GM23338 (cell line): ENCODE results near the gene C6orf136. TPM values are rescaled to one million over a fixed set of nuclear protein-coding genes. Genes with fewer than 3 reads are reported as not detected.

Source experiments
- ATAC-seq: fragments of 200-7000 bp; cut with Tn5 transposase; 3 replicates; pipeline ENCODE4 v1.9.1; 2020
- DNase-seq: peaks from one replicate; pipeline ENCODE4 v3.0.0-alpha.2; 2015; ENCODE audit warnings: low spot score
- H2AFZ ChIP-seq: fragments of 200-600 bp; sonication (generic); 2 replicates; pipeline ENCODE4 v1.8.0; 2016; ENCODE audit warnings: antibody characterized with exemption, mild to moderate bottlenecking, moderate library complexity
- H3F3A ChIP-seq: fragments of 200-600 bp; sonication (generic); replicated peaks from 2 replicates; pipeline ENCODE4 v1.8.0; 2017; ENCODE audit warnings: antibody characterized with exemption, mixed run types, low read depth
- H3K27ac ChIP-seq: fragments of 200-600 bp; sonication (generic); 2 replicates; pipeline ENCODE4 v1.6.1; 2016; ENCODE audit warnings: low read depth
- H3K27me3 ChIP-seq: fragments of 200-600 bp; sonication (generic); 2 replicates; pipeline ENCODE4 v1.8.0; 2016; ENCODE audit warnings: mild to moderate bottlenecking, mixed run types, moderate library complexity; ENCODE audit not compliant: insufficient read depth
- H3K36me3 ChIP-seq: fragments of 200-600 bp; sonication (generic); 2 replicates; pipeline ENCODE4 v1.8.0; 2016; ENCODE audit warnings: mild to moderate bottlenecking; ENCODE audit not compliant: insufficient read depth
- H3K4me1 ChIP-seq: fragments of 200-600 bp; sonication (generic); 2 replicates; pipeline ENCODE4 v1.8.0; 2016; ENCODE audit warnings: mild to moderate bottlenecking, moderate library complexity; ENCODE audit not compliant: insufficient read depth
- H3K4me2 ChIP-seq: fragments of 200-600 bp; sonication (generic); 2 replicates; pipeline ENCODE4 v1.7.1; 2017; ENCODE audit warnings: mixed run types
- H3K4me3 ChIP-seq: fragments of 200-600 bp; sonication (generic); 2 replicates; pipeline ENCODE4 v1.6.1; 2016; ENCODE audit warnings: mixed run types
- H3K79me2 ChIP-seq: fragments of 200-600 bp; sonication (generic); replicated peaks from 2 replicates; pipeline ENCODE4 v1.8.0; 2017; ENCODE audit warnings: mild to moderate bottlenecking; ENCODE audit not compliant: insufficient read depth
- H3K9me2 ChIP-seq: fragments of 200-600 bp; sonication (generic); 2 replicates; pipeline ENCODE4 v1.8.0; 2017; ENCODE audit not compliant: insufficient read depth
- H4K20me1 ChIP-seq: fragments of 200-600 bp; sonication (generic); replicated peaks from 2 replicates; pipeline ENCODE4 v1.8.0; 2017; ENCODE audit warnings: mild to moderate bottlenecking; ENCODE audit not compliant: insufficient read depth
- H3K27ac Mint-ChIP-seq: 2 replicates; pipeline ENCODE4 v1.8.0; 2020; ENCODE audit warnings: inconsistent platforms, mild to moderate bottlenecking, moderate library complexity, mixed read lengths
- H3K27me3 Mint-ChIP-seq: 3 replicates; pipeline ENCODE4 v1.8.0; 2022; ENCODE audit warnings: low read depth, mild to moderate bottlenecking, moderate library complexity, mixed read lengths, inconsistent platforms; ENCODE audit not compliant: insufficient read depth, poor library complexity
- H3K36me3 Mint-ChIP-seq: 3 replicates; pipeline ENCODE4 v1.8.0; 2021; ENCODE audit warnings: low read depth, mild to moderate bottlenecking, inconsistent platforms, moderate library complexity, mixed read lengths
- H3K4me1 Mint-ChIP-seq: 3 replicates; pipeline ENCODE4 v1.8.0; 2020; ENCODE audit warnings: mild to moderate bottlenecking, inconsistent platforms, mixed read lengths
- H3K4me3 Mint-ChIP-seq: 3 replicates; pipeline ENCODE4 v1.8.0; 2021; ENCODE audit warnings: moderate library complexity, mild to moderate bottlenecking, inconsistent platforms, mixed read lengths
- H3K9me3 Mint-ChIP-seq: 3 replicates; pipeline ENCODE4 v1.8.0; 2020; ENCODE audit warnings: moderate library complexity, mild to moderate bottlenecking, inconsistent platforms, mixed read lengths
- CREB1 ChIP-seq: fragments of 250-450 bp; sonication (Bioruptor Pico); IDR thresholded peaks from 2 replicates; pipeline ENCODE4 v1.5.0; 2020; ENCODE audit warnings: low read depth, mild to moderate bottlenecking, moderate library complexity
- EZH2 ChIP-seq: fragments of 200-600 bp; sonication (generic); IDR thresholded peaks from one replicate; pipeline ENCODE4 v1.8.0; 2017; ENCODE audit warnings: antibody characterized with exemption, mild to moderate bottlenecking, low read depth; ENCODE audit not compliant: unreplicated experiment
- EZH2phosphoT487 ChIP-seq: fragments of 200-600 bp; sonication (generic); IDR thresholded peaks from one replicate; pipeline ENCODE4 v1.8.1; 2018; ENCODE audit warnings: antibody characterized with exemption; ENCODE audit not compliant: unreplicated experiment
- JUNB ChIP-seq: IDR thresholded peaks from one replicate; pipeline ENCODE4 v1.6.1; 2016; ENCODE audit warnings: antibody characterized with exemption; ENCODE audit not compliant: unreplicated experiment
- NANOG ChIP-seq: IDR thresholded peaks from 2 replicates; pipeline ENCODE4 v1.6.1; 2016; ENCODE audit warnings: antibody characterized with exemption, borderline replicate concordance
- STAT1 ChIP-seq: IDR thresholded peaks from one replicate; pipeline ENCODE4 v1.6.1; 2016; ENCODE audit warnings: antibody characterized with exemption; ENCODE audit not compliant: unreplicated experiment
- ZNF114 ChIP-seq: fragments of 250-450 bp; sonication (Bioruptor Pico); IDR thresholded peaks from 2 replicates; pipeline ENCODE4 v1.5.0; 2020; ENCODE audit warnings: mild to moderate bottlenecking, moderate library complexity
- ZNF331 ChIP-seq: fragments of 250-450 bp; sonication (Bioruptor Pico); IDR thresholded peaks from 2 replicates; pipeline ENCODE4 v1.5.0; 2020; ENCODE audit warnings: low read depth, mild to moderate bottlenecking, moderate library complexity
- polyA plus RNA-seq: library from polyadenylated mRNA; unstranded; fragments of >200 nt; fragmentation: Nextera tagmentation; extraction: Ambion mirVana; gene quantifications from 2 replicates; pipeline ENCODE4 v1.2.1, GENCODE V29; 2016
- total RNA-seq: library from RNA; depleted of rRNA; stranded (reverse); fragments of >200 nt; shearing (Covaris generic); gene quantifications from 2 replicates; pipeline ENCODE4 v1.2.3, GENCODE V29; 2014
- TF ChIP-seq, protein P1 (sequence below), 2 experiments: fragments of 200-600 bp in 1 of 2; sonication (generic) in 1 of 2; conservative IDR thresholded peaks; 2 replicates each; pipeline versions ENCODE4 v1.5.1 to v1.6.1; 2016 to 2017; ENCODE audit warnings: antibody characterized with exemption in 2 of 2, low read depth in 2 of 2, mild to moderate bottlenecking in 2 of 2, moderate library complexity in 1 of 2
- TF ChIP-seq, protein P2 (sequence below): IDR thresholded peaks from 2 replicates; pipeline ENCODE4 v1.6.1; 2016; ENCODE audit warnings: antibody characterized with exemption
- TF ChIP-seq, protein P3 (sequence below): fragments of 250-450 bp; sonication (Bioruptor Pico); IDR thresholded peaks from 2 replicates; pipeline ENCODE4 v1.5.0; 2020; ENCODE audit warnings: mild to moderate bottlenecking, moderate library complexity

Gene C6orf136
- total and polyA plus RNA-seq, 2 experiments from 2014 or later, result 12.5 to 27.5 TPM

DNA sequence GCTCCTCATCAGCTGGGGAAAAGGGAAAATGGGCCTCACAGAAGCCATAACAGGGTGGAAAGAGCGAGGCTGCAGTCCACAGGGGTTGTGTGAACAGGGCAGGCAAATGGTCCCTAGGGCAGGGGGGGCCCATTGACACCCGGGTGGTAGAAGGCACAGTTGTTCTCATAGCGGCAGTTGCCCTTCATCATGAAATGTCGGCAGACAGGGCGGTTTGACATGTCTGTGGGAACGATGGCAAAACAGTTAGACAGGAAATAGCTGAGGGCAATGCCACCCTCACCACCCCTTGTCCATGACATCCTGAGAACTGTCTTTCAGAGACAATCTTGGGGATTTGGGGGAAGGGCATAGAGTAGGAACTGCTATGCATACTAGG is 45.5 kb upstream of the C6orf136 start:
- Histone ChIP-seq H3K4me3 (no peak overlapping the region), H2AFZ (no peak overlapping the region), H3K9me2 (no peaks in the 10 kb centered on the region), H4K20me1 (peaks cover 24% of the 10 kb centered on the region), H3K27me3 (no peaks in the 10 kb centered on the region), H3F3A (peaks cover 71% of the 10 kb centered on the region), H3K4me1 (no peaks in the 10 kb centered on the region), H3K27ac (no peak overlapping the region), H3K79me2 (0 out of 2 replicates have a peak, but pooled peaks cover 3% of the 10 kb centered on the region), H3K36me3 (peaks cover 46% of the 10 kb centered on the region), H3K4me2 (no peak overlapping the region)
- no peak for ATAC-seq
- no peaks in the 10 kb centered on the region for H3K9me3 Mint-ChIP-seq
- H3K27me3 Mint-ChIP-seq, result peaks cover 12% of the 10 kb centered on the region
- H3K4me1 Mint-ChIP-seq, result no peaks in the 10 kb centered on the region; the same call in 2 of the 3 replicates
- no peak overlapping the region for H3K4me3 Mint-ChIP-seq
- no peak for TF ChIP-seq JUNB
- TF ChIP-seq ZNF331, result no peak
- TF ChIP-seq, protein P1, sequence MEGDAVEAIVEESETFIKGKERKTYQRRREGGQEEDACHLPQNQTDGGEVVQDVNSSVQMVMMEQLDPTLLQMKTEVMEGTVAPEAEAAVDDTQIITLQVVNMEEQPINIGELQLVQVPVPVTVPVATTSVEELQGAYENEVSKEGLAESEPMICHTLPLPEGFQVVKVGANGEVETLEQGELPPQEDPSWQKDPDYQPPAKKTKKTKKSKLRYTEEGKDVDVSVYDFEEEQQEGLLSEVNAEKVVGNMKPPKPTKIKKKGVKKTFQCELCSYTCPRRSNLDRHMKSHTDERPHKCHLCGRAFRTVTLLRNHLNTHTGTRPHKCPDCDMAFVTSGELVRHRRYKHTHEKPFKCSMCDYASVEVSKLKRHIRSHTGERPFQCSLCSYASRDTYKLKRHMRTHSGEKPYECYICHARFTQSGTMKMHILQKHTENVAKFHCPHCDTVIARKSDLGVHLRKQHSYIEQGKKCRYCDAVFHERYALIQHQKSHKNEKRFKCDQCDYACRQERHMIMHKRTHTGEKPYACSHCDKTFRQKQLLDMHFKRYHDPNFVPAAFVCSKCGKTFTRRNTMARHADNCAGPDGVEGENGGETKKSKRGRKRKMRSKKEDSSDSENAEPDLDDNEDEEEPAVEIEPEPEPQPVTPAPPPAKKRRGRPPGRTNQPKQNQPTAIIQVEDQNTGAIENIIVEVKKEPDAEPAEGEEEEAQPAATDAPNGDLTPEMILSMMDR (conservative IDR thresholded peaks at IDR 0.05; ENCODE audit: low read depth in 2 of 2), result no peak
- no peak for TF ChIP-seq ZNF114 (CRISPR knock-in tag)
- TF ChIP-seq, protein P2, sequence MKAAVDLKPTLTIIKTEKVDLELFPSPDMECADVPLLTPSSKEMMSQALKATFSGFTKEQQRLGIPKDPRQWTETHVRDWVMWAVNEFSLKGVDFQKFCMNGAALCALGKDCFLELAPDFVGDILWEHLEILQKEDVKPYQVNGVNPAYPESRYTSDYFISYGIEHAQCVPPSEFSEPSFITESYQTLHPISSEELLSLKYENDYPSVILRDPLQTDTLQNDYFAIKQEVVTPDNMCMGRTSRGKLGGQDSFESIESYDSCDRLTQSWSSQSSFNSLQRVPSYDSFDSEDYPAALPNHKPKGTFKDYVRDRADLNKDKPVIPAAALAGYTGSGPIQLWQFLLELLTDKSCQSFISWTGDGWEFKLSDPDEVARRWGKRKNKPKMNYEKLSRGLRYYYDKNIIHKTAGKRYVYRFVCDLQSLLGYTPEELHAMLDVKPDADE, result no peak
- TF ChIP-seq EZH2, result no peak
- TF ChIP-seq EZH2phosphoT487, result no peak
- no peak for TF ChIP-seq STAT1
- TF ChIP-seq, protein P3, sequence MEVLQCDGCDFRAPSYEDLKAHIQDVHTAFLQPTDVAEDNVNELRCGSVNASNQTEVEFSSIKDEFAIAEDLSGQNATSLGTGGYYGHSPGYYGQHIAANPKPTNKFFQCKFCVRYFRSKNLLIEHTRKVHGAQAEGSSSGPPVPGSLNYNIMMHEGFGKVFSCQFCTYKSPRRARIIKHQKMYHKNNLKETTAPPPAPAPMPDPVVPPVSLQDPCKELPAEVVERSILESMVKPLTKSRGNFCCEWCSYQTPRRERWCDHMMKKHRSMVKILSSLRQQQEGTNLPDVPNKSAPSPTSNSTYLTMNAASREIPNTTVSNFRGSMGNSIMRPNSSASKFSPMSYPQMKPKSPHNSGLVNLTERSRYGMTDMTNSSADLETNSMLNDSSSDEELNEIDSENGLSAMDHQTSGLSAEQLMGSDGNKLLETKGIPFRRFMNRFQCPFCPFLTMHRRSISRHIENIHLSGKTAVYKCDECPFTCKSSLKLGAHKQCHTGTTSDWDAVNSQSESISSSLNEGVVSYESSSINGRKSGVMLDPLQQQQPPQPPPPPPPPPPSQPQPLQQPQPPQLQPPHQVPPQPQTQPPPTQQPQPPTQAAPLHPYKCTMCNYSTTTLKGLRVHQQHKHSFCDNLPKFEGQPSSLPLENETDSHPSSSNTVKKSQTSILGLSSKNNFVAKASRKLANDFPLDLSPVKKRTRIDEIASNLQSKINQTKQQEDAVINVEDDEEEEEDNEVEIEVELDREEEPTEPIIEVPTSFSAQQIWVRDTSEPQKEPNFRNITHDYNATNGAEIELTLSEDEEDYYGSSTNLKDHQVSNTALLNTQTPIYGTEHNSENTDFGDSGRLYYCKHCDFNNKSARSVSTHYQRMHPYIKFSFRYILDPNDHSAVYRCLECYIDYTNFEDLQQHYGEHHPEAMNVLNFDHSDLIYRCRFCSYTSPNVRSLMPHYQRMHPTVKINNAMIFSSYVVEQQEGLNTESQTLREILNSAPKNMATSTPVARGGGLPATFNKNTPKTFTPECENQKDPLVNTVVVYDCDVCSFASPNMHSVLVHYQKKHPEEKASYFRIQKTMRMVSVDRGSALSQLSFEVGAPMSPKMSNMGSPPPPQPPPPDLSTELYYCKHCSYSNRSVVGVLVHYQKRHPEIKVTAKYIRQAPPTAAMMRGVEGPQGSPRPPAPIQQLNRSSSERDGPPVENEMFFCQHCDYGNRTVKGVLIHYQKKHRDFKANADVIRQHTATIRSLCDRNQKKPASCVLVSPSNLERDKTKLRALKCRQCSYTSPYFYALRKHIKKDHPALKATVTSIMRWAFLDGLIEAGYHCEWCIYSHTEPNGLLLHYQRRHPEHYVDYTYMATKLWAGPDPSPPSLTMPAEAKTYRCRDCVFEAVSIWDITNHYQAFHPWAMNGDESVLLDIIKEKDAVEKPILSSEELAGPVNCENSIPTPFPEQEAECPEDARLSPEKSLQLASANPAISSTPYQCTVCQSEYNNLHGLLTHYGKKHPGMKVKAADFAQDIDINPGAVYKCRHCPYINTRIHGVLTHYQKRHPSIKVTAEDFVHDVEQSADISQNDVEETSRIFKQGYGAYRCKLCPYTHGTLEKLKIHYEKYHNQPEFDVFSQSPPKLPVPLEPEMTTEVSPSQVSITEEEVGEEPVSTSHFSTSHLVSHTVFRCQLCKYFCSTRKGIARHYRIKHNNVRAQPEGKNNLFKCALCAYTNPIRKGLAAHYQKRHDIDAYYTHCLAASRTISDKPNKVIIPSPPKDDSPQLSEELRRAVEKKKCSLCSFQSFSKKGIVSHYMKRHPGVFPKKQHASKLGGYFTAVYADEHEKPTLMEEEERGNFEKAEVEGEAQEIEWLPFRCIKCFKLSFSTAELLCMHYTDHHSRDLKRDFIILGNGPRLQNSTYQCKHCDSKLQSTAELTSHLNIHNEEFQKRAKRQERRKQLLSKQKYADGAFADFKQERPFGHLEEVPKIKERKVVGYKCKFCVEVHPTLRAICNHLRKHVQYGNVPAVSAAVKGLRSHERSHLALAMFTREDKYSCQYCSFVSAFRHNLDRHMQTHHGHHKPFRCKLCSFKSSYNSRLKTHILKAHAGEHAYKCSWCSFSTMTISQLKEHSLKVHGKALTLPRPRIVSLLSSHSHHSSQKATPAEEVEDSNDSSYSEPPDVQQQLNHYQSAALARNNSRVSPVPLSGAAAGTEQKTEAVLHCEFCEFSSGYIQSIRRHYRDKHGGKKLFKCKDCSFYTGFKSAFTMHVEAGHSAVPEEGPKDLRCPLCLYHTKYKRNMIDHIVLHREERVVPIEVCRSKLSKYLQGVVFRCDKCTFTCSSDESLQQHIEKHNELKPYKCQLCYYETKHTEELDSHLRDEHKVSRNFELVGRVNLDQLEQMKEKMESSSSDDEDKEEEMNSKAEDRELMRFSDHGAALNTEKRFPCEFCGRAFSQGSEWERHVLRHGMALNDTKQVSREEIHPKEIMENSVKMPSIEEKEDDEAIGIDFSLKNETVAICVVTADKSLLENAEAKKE (CRISPR knock-in tag), result no peak
- TF ChIP-seq NANOG, result no peak
- no peak for TF ChIP-seq CREB1
- no peak for DNase-seq
- H3K36me3 Mint-ChIP-seq, result peaks cover 74% of the 10 kb centered on the region
- H3K27ac Mint-ChIP-seq, result no peak overlapping the region
